IPS-18a (cell line): Measurements from ENCODE around the gene WDR45B.

ENCODE experiments used
- H3K27ac ChIP-seq: one replicate; pipeline ENCODE4 v1.5.1; 2013; ENCODE audit warnings: low read length
- H3K27me3 ChIP-seq: one replicate; pipeline ENCODE4 v1.6.1; 2013; ENCODE audit warnings: mild to moderate bottlenecking, low read length; ENCODE audit not compliant: control insufficient read depth, insufficient read depth
- H3K36me3 ChIP-seq: one replicate; pipeline ENCODE4 v1.6.1; 2013; ENCODE audit warnings: low read depth, low read length; ENCODE audit not compliant: control insufficient read depth
- H3K4me1 ChIP-seq: one replicate; pipeline ENCODE4 v1.6.1; 2013; ENCODE audit warnings: low read depth, low read length; ENCODE audit not compliant: control insufficient read depth
- H3K4me3 ChIP-seq: one replicate; pipeline ENCODE4 v1.5.1; 2013; ENCODE audit warnings: low read length
- H3K9ac ChIP-seq: one replicate; pipeline ENCODE4 v1.6.1; 2013; ENCODE audit warnings: mild to moderate bottlenecking, low read length, moderate library complexity
- H3K9me3 ChIP-seq: one replicate; pipeline ENCODE4 v1.6.1; 2013; ENCODE audit warnings: low read depth, low read length; ENCODE audit not compliant: control insufficient read depth

The WDR45B gene

GRCh38 chr17:82687375-82687861 is 39.2 kb upstream of the WDR45B start:
- no peaks in the 10 kb centered on the region for H3K4me1 ChIP-seq
- no peak overlapping the region for H3K4me3 ChIP-seq
- H3K27ac ChIP-seq = no peak overlapping the region
- no peaks in the 10 kb centered on the region for H3K27me3 ChIP-seq
- H3K9ac ChIP-seq = no peak overlapping the region
- H3K9me3 ChIP-seq = no peaks in the 10 kb centered on the region
- no peaks in the 10 kb centered on the region for H3K36me3 ChIP-seq

- no peak overlapping the region for H3K27ac ChIP-seq
- no peaks in the 10 kb centered on the region for H3K36me3 ChIP-seq
- no peak overlapping the region for H3K4me3 ChIP-seq
- H3K27me3 ChIP-seq = no peaks in the 10 kb centered on the region
- no peaks in the 10 kb centered on the region for H3K4me1 ChIP-seq
- H3K9ac ChIP-seq = no peak overlapping the region
- H3K9me3 ChIP-seq = no peaks in the 10 kb centered on the region
Measured at GRCh38 chr17:82686366-82687324, 38.4 kb upstream of the WDR45B start.

GRCh38 chr17:82685291-82685690 is 37.0 kb upstream of the WDR45B start:
- H3K9ac ChIP-seq = no peak overlapping the region
- no peaks in the 10 kb centered on the region for H3K36me3 ChIP-seq
- H3K9me3 ChIP-seq = no peaks in the 10 kb centered on the region
- H3K27me3 ChIP-seq = no peaks in the 10 kb centered on the region
- H3K4me3 ChIP-seq = no peak overlapping the region
- no peak overlapping the region for H3K27ac ChIP-seq
- H3K4me1 ChIP-seq = no peaks in the 10 kb centered on the region

DNA sequence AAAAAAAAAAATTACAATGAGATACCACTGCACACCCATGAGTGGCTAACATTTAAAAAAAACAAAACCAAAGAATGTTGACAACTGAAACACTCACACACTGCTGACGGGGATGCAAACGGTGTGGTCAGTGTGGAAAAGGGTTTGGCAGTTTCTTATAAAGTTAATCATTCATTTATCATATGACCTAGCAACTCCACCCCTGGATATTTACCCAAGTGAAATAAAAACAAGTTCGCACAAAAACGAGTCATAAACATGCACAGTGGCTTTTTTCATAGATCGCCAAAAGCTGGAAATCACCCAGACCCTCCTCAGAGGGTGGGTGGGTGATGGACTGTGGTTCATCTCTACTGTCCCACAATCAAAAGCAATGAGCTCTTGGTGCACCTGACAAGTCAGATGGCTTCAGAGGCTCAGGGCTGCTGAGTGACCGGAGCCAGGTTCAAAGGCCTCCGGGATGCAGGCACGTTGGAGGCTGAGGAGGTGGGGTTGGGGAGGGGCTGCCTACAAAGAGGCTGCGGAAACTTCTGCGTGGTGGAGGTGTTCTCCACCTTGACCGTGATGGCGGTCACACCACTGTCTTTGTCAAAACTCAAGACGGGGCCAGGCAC is 36.1 kb upstream of the WDR45B start:
- H3K4me1 ChIP-seq = no peaks in the 10 kb centered on the region
- no peaks in the 10 kb centered on the region for H3K9me3 ChIP-seq
- H3K27me3 ChIP-seq = no peaks in the 10 kb centered on the region
- no peaks in the 10 kb centered on the region for H3K36me3 ChIP-seq
- H3K27ac ChIP-seq = no peak overlapping the region
- H3K4me3 ChIP-seq = no peak overlapping the region
- no peak overlapping the region for H3K9ac ChIP-seq

DNA sequence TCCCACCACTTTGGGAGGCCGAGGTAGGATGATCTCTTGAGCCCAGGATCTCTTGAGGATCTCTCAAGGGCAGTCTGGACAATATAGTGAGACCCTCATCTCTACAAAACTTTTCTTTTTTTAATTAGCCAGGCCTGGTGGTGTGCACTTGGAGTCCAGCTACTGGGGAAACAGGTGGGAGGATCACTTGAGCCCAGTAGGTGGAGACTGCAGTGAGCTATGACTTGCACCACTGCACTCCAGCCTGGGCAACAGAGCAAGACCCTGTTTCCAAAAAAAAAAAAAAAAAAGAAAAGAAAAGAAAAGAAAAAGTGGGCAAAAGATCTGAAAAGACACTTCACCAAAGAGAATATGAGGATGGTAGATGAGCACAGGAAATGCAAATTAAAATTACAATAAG is 35.3 kb upstream of the WDR45B start:
- Histone ChIP-seq H3K4me1 (no peaks in the 10 kb centered on the region), H3K9ac (no peak overlapping the region), H3K4me3 (no peak overlapping the region), H3K27ac (no peak overlapping the region), H3K9me3 (no peaks in the 10 kb centered on the region), H3K27me3 (no peaks in the 10 kb centered on the region), H3K36me3 (no peaks in the 10 kb centered on the region)

GRCh38 chr17:82681547-82681946 is 33.3 kb upstream of the WDR45B start:
- no peak overlapping the region for H3K27ac ChIP-seq
- H3K4me3 ChIP-seq = no peak overlapping the region
- no peaks in the 10 kb centered on the region for H3K36me3 ChIP-seq
- H3K9ac ChIP-seq = no peak overlapping the region
- H3K9me3 ChIP-seq = no peaks in the 10 kb centered on the region
- no peaks in the 10 kb centered on the region for H3K27me3 ChIP-seq
- H3K4me1 ChIP-seq = no peaks in the 10 kb centered on the region

DNA sequence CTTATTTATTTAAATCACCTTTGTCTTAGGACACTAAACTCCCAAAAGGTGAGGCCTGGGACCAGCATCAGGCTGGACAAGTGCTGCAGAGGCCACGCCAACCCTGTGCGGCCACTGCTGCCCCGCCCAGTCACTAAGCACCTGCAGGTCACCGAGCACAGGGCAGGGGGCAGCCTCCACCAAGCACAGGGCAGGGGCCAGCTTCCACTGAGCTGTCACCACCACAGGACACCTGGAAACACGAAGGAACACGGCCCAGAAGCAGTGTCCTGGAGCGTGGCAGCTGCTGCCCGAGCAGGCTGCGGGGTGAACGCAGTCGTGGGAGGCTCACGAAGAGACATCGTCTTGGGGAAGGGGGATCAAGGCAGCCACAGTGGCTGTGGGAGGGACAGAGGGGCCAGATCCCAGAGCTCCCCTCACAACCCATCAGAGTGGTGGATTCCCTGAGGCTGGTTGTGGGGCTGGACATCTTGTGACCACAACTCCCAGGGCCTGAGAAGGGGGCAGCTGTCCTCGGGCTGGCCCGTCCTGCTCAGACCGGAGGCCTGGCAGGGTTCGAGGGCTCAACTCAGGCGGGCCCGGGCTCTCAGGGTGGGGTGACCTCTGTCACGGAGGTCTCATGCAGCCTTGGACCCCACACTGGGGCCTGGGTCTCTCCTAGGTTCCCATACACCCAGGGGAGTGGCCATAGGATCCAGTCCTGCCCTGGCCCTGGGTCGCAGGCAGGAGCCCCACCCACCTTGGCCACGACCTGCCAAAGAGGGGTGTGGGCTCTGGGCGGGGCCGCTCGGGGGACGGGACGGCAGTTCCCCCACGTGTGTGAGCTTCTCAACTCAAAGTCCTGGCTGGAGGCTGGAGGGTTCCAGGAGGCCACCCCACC is 31.6 kb upstream of the WDR45B start:
- no peak overlapping the region for H3K9ac ChIP-seq
- no peaks in the 10 kb centered on the region for H3K27me3 ChIP-seq
- H3K4me3 ChIP-seq = no peak overlapping the region
- no peaks in the 10 kb centered on the region for H3K4me1 ChIP-seq
- H3K36me3 ChIP-seq = no peaks in the 10 kb centered on the region
- no peak overlapping the region for H3K27ac ChIP-seq
- no peaks in the 10 kb centered on the region for H3K9me3 ChIP-seq

GRCh38 chr17:82678265-82678891 is 30.1 kb upstream of the WDR45B start:
- no peak overlapping the region for H3K4me3 ChIP-seq
- no peaks in the 10 kb centered on the region for H3K36me3 ChIP-seq
- H3K9ac ChIP-seq = no peak overlapping the region
- no peak overlapping the region for H3K27ac ChIP-seq
- no peaks in the 10 kb centered on the region for H3K4me1 ChIP-seq
- no peaks in the 10 kb centered on the region for H3K9me3 ChIP-seq
- no peaks in the 10 kb centered on the region for H3K27me3 ChIP-seq

GRCh38 chr17:82677353-82677925 is 29.2 kb upstream of the WDR45B start:
- Histone ChIP-seq H3K27me3 (no peaks in the 10 kb centered on the region), H3K4me1 (no peaks in the 10 kb centered on the region), H3K4me3 (no peak overlapping the region), H3K9ac (no peak overlapping the region), H3K36me3 (no peaks in the 10 kb centered on the region), H3K9me3 (no peaks in the 10 kb centered on the region), H3K27ac (no peak overlapping the region)

DNA sequence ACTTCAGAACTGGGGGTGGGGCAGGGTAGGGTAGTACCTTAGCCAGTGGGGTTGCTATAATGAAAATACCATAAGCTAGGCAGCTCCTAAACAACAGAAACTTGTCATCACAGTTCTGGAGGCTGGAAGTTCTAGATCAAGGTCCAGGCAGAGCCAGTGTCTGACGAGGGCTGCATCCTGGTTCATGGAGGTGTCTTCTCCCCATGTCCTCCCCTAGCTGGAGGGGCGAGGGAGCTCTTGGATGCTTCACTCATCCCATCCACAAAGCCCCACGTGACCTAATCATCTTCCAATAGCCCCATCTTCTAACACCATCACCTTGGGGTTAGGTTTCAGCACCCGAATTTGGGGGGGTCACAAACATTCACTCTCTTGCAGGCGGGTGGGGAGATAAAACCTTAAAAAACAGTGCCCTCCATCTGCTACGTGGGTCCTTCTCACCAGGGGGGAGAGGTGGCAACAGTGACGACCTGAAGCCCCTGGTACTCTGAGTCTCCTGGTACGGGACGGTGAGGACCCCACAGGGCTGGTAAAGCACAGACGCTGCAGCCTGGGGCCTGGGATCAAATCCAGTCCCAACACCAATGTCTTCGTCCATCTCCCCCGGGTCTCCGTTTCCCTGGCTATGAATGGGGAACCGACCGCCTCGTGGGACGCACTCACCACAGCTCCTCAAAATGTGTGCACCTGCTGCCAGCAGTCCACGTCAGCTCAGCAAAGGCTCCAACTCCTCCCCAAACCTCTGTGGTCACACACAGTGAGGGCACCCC is 27.4 kb upstream of the WDR45B start:
- H3K9ac ChIP-seq = no peak overlapping the region
- no peaks in the 10 kb centered on the region for H3K9me3 ChIP-seq
- H3K4me1 ChIP-seq = no peaks in the 10 kb centered on the region
- no peaks in the 10 kb centered on the region for H3K27me3 ChIP-seq
- no peak overlapping the region for H3K4me3 ChIP-seq
- no peaks in the 10 kb centered on the region for H3K36me3 ChIP-seq
- no peak overlapping the region for H3K27ac ChIP-seq
